Cortex of kidney (tissue), 1 donor: ENCODE data around the gene DAPK1.

Source experiments
- DNase-seq: peaks from one replicate; lab custom pipeline; 2025; lab: John Stamatoyannopoulos, UW

Gene DAPK1

GRCh38 chr9:87668222-87668621 is 170.6 kb downstream of the DAPK1 start:
- DNase-seq = no peak

- DNase-seq = no peak
These were observed 171.1 kb downstream of the DAPK1 start for GRCh38 chr9:87668722-87669121.

- DNase-seq = no peak
These were observed 173.1 kb downstream of the DAPK1 start for GRCh38 chr9:87670572-87671264.

- DNase-seq = no peak
These were observed 173.8 kb downstream of the DAPK1 start for GRCh38 chr9:87671478-87671877.

GRCh38 chr9:87671925-87672324 is 174.3 kb downstream of the DAPK1 start:
- DNase-seq = no peak

- no peak for DNase-seq
These were observed 174.9 kb downstream of the DAPK1 start for GRCh38 chr9:87672586-87672985.

GRCh38 chr9:87673446-87674120 is 175.9 kb downstream of the DAPK1 start:
- no peak for DNase-seq

GRCh38 chr9:87674565-87675299 is 177.1 kb downstream of the DAPK1 start:
- no peak for DNase-seq

- no peak for DNase-seq
These were observed 178.3 kb downstream of the DAPK1 start for GRCh38 chr9:87675906-87676515.

- no peak for DNase-seq
These were observed 179.5 kb downstream of the DAPK1 start for GRCh38 chr9:87676976-87677775.

GRCh38 chr9:87677776-87678587 is 180.3 kb downstream of the DAPK1 start:
- DNase-seq = no peak

GRCh38 chr9:87678650-87679355 is 181.1 kb downstream of the DAPK1 start:
- DNase-seq = no peak

- no peak for DNase-seq
These were observed 183.8 kb downstream of the DAPK1 start for GRCh38 chr9:87681271-87682061.

- no peak for DNase-seq
These were observed 184.4 kb downstream of the DAPK1 start for GRCh38 chr9:87682085-87682484.

- no peak for DNase-seq
These were observed 185.0 kb downstream of the DAPK1 start for GRCh38 chr9:87682618-87683017.

GRCh38 chr9:87683751-87684626 is 186.3 kb downstream of the DAPK1 start:
- DNase-seq = no peak

- no peak for DNase-seq
These were observed 187.1 kb downstream of the DAPK1 start for GRCh38 chr9:87684627-87685219.

GRCh38 chr9:87685441-87685840 is 187.8 kb downstream of the DAPK1 start:
- DNase-seq = no peak
